HG02642 (cell line): ENCODE data around the gene HAUS3.

Experiments used
- ATAC-seq: cut with Tn5 transposase; IDR thresholded peaks from one replicate; pipeline ENCODE4 v1.9.1; 2021; ENCODE audit warnings: mild to moderate bottlenecking; ENCODE audit not compliant: unreplicated experiment, poor library complexity

HAUS3 gene, protein sequence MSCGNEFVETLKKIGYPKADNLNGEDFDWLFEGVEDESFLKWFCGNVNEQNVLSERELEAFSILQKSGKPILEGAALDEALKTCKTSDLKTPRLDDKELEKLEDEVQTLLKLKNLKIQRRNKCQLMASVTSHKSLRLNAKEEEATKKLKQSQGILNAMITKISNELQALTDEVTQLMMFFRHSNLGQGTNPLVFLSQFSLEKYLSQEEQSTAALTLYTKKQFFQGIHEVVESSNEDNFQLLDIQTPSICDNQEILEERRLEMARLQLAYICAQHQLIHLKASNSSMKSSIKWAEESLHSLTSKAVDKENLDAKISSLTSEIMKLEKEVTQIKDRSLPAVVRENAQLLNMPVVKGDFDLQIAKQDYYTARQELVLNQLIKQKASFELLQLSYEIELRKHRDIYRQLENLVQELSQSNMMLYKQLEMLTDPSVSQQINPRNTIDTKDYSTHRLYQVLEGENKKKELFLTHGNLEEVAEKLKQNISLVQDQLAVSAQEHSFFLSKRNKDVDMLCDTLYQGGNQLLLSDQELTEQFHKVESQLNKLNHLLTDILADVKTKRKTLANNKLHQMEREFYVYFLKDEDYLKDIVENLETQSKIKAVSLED

GRCh38 chr4:2241410-2242353 is at the start of gene HAUS3, which contains the start of gene POLN:
Gene HAUS3 (minus strand): TSS chr4:2242121. CDS start chr4:2240946, 1,175 bp downstream.
Gene POLN (minus strand): TSS chr4:2242121. CDS start chr4:2229231, 12,890 bp downstream.
- ATAC-seq, result peak; percentile 94

DNA sequence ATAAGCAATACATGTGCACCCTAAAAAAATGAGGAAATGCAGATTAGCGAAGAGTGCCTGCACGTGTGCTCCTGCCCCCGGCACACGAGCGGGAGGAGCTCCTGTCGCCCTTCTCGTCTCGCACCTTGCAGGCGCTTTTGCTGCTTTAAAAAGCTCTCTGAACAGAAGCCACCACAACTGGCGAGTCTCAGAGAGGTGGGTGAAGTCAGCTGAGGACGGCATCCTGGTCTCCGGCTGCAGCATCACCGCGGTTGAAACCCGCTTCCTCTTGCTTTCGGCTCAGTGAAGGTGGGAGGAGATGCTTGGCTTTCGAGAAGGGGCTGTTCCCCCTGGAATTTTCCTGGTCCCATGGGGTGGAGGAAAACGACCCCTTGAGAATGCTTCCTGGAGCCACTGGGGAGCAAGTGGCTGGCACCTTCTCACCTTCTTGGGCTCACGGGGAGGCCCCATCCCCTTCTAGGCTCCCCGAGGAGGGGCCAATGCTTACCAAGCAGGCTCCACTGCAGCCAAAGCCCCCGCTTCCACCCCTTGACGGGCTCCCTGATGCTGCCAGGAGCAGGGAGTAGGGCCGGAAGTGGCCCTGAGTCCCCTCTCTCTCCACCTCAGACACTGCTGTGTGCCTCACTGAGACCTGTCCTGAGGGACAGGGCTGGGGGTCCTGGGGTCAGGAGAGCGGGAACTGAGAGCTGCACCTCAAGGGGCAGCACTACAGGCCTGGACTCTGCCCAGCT is 49.2 kb upstream of the HAUS3 start:
- ATAC-seq, result no peak

- no peak for ATAC-seq
These were observed 48.6 kb upstream of the HAUS3 start for GRCh38 chr4:2290488-2290887.

- no peak for ATAC-seq
These were observed 48.0 kb upstream of the HAUS3 start for GRCh38 chr4:2289955-2290333.

- no peak for ATAC-seq
These were observed 47.5 kb upstream of the HAUS3 start for GRCh38 chr4:2289311-2289954.

DNA sequence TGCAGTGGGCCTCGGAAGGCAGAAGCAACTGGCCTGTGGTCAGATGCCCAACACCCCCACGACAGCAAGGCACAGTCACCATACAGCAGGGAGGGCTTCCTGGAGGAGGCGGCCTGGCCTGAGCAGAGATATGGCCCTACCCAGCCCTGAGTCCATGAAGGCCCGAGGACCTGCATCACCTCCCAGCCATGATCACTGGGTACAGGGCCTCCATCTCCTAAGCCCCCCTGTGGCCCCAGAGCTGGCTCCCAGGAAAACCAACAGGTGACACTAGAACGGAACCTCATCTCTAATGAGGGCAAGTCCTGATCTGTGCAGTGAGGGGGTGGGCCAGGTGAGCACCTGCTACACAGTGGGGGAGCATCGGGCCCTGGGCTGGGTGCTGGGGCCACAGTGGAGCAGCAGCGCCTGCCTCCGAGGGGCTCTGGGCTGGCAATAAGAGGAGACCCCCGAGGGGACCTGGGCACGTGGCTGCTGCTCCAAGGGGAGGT is 46.2 kb upstream of the HAUS3 start:
- ATAC-seq, result no peak

DNA sequence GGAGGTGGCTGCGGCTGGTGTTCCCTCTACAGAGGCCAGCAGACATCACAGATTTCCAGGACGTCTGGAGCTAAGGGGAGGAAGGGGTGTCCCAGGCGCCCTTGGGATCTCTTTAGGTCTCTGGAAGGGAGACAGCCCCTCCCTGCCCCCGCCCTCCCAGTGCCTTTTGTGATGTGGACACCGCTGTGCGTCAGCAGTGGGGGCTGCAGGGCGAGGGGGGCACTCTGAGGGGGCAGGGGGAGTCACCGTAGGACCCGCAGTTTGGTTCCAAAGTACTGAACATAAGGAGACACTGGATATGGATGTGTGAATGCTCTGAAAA is 45.6 kb upstream of the HAUS3 start:
- ATAC-seq, result no peak

- no peak for ATAC-seq
These were observed 45.1 kb upstream of the HAUS3 start for GRCh38 chr4:2286904-2287593.

GRCh38 chr4:2285613-2286381 is 43.9 kb upstream of the HAUS3 start:
- no peak for ATAC-seq

DNA sequence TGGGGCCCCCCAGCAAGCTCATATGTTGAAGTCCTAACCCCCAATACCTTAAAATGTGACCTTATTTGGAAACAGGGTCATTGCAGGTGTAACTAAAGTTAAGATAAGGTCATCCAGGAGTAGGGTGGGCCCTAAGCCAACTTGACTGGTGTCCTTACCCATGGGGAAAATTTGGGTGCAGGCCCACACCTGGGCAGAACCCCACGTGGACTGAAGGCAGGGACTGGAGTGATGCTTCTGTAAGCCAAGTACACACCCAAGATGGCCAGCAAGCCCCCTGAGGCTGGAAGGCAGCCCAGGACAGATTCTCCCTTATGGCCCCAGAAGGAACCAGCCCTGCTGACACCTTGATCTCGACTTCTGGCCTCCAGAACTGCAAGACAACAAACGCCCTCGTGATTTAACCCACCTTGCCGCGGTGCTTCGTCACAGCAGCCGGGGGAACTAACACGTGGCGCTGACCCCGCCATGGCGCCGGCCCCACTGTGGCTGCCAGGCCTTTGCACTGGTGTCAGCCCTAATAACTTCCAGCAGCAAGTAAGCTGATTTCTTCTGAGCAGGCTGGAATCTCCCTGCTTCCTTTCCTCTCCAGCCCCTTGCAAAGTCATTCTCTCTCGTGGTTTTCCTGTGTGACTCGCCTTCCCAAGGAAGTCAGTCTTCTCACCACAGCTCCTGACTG is 43.2 kb upstream of the HAUS3 start:
- no peak for ATAC-seq

- ATAC-seq, result no peak
These were observed 42.4 kb upstream of the HAUS3 start for GRCh38 chr4:2284161-2284933.

GRCh38 chr4:2283199-2283711 is 41.3 kb upstream of the HAUS3 start:
- ATAC-seq, result no peak

DNA sequence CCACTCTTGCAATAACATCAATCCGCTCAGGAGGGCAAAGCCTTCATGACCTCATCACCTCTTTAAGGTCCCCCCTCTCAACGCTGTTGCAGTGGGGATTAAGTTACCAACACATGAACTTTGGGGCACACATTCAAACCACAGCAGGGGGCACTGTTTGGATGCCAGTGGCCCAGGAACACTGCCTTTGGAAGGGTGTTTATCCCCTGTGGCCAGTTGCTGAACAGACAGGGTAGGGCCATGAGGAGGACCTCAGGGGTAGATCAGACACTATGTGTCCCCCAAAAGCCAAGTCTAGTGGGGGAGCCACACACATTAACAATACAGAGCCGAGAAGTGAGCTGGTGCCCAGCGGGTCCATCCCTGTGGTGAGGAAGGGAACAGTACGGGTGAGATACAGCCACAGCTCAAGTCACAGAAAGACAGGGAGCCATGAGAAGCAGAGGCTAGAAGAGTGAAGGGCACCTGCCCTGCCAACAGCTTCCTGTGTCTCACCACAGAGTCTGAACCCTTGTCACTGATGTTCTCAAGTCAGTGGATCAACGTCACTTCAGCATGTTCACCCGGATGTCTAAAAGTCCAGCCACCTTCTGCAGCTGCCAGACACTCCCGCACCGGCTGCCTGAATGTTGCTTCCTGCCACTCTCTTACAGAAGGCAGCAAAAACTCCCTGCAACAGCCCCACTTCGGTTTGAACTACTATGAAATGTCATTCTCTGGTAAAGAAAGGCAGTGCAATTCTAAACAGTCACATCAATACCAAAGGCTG is 39.8 kb upstream of the HAUS3 start:
- ATAC-seq, result no peak

DNA sequence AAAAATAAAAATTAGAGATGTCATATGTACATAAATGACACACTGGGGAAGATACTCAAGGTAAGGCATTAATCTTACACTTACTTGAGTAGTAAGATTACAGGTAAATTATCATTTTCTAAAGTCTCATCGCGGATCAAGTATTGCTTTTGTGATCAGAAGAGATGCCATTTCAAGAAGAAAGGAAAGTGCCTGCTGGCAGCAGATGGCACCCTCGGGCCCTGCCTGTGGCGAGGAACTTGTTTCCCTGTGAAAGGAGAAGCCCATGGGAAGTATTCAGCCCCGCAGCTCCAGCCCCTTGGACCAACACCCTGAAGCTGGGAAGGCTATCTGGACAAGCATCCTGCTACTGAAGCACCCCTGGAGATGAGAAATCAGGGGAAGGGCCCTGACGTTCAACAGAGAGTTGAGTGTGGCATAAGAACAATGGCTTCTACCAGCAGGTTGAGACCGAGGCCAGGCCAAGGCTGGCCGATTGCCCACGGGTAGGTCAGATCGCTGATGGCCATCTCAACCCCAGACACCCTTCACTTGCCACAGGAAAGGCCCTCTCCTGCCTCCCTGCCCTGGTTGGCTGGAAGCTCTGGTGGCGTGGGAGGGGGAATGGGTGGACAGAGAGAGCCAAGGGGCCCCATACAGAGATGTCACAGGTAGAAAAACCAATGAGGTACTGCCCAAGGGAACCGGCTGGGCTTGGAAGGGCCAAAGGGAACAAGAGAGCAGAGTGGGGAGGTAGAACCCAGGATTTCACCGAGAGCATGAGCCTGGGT is 38.8 kb upstream of the HAUS3 start:
- ATAC-seq, result no peak

GRCh38 chr4:2277956-2278355 is 36.0 kb upstream of the HAUS3 start:
- no peak for ATAC-seq
